ENCODE results near the gene PIK3CD. TPM values are rescaled to one million over a fixed set of nuclear protein-coding genes. Genes with fewer than 3 reads are reported as not detected.

PIK3CD gene
- total and polyA plus RNA-seq, 2 donors: 15.1 to 30.4 TPM

GRCh38 chr1:9630331-9631111, 21.0 kb upstream of the PIK3CD start:
- Histone ChIP-seq H3K4me1 (ENCODE audit: control insufficient read depth in 2 of 2, insufficient read depth in 2 of 2, low read length in 2 of 2) (peaks cover 23 to 59% of the 10 kb centered on the region in 2 donors), H3K27ac (ENCODE audit: low read depth in 1 of 2, low read length in 1 of 2) (peak overlapping the region; percentile 94 to 96), H3K27me3 (ENCODE audit: control insufficient read depth in 2 of 2, insufficient read depth in 1 of 2, low read length in 1 of 2) (peaks cover 0 to 14% of the 10 kb centered on the region in 2 donors), H3K9me3 (ENCODE audit: control insufficient read depth in 2 of 2, insufficient read depth in 1 of 2, low read length in 1 of 2) (no peaks in the 10 kb centered on the region), H3K4me3 (ENCODE audit: low read length in 2 of 2) (peak overlapping the region; percentile 55 to 74), H3K36me3 (ENCODE audit: control insufficient read depth in 2 of 2, insufficient read depth in 2 of 2, low read length in 1 of 2) (peaks cover 0 to 7% of the 10 kb centered on the region in 2 donors)
- WGBS: 36% methylated on average over 8 of the region's 8 CpGs
- DNase-seq (ENCODE audit: low read depth in 6 of 9, low spot score in 9 of 9): peak in 2 of 9 donors; percentile 35 to 64

GRCh38 chr1:9631613-9632012, 19.9 kb upstream of the PIK3CD start:
- Histone ChIP-seq H3K36me3 (ENCODE audit: control insufficient read depth in 2 of 2, insufficient read depth in 2 of 2, low read length in 1 of 2) (peaks cover 0 to 7% of the 10 kb centered on the region in 2 donors), H3K27ac (ENCODE audit: low read depth in 1 of 2, low read length in 1 of 2) (peak overlapping the region in 1 of 2 donors; percentile 11), H3K27me3 (ENCODE audit: control insufficient read depth in 2 of 2, insufficient read depth in 1 of 2, low read length in 1 of 2) (peaks cover 0 to 5% of the 10 kb centered on the region in 2 donors), H3K9me3 (ENCODE audit: control insufficient read depth in 2 of 2, insufficient read depth in 1 of 2, low read length in 1 of 2) (no peaks in the 10 kb centered on the region), H3K4me3 (ENCODE audit: low read length in 2 of 2) (no peak overlapping the region), H3K4me1 (ENCODE audit: control insufficient read depth in 2 of 2, insufficient read depth in 2 of 2, low read length in 2 of 2) (peaks cover 25 to 56% of the 10 kb centered on the region in 2 donors)
- 94% methylated on average over 3 of the region's 3 CpGs for WGBS
- DNase-seq (ENCODE audit: low read depth in 6 of 9, low spot score in 9 of 9): no peak

GRCh38 chr1:9633493-9633892, 18.0 kb upstream of the PIK3CD start:
- Histone ChIP-seq H3K36me3 (ENCODE audit: control insufficient read depth in 2 of 2, insufficient read depth in 2 of 2, low read length in 1 of 2) (peaks cover 0 to 7% of the 10 kb centered on the region in 2 donors), H3K4me1 (ENCODE audit: control insufficient read depth in 2 of 2, insufficient read depth in 2 of 2, low read length in 2 of 2) (peaks cover 18 to 41% of the 10 kb centered on the region in 2 donors), H3K9me3 (ENCODE audit: control insufficient read depth in 2 of 2, insufficient read depth in 1 of 2, low read length in 1 of 2) (peaks cover 0 to 7% of the 10 kb centered on the region in 2 donors), H3K27ac (ENCODE audit: low read depth in 1 of 2, low read length in 1 of 2) (no peak overlapping the region), H3K4me3 (ENCODE audit: low read length in 2 of 2) (no peak overlapping the region), H3K27me3 (ENCODE audit: control insufficient read depth in 2 of 2, insufficient read depth in 1 of 2, low read length in 1 of 2) (no peaks in the 10 kb centered on the region)
- DNase-seq (ENCODE audit: low read depth in 6 of 9, low spot score in 9 of 9): no peak
- WGBS: 96% methylated on average over 6 of the region's 6 CpGs

GRCh38 chr1:9634582-9634981, 16.9 kb upstream of the PIK3CD start:
- 95% methylated on average over 2 of the region's 2 CpGs for WGBS
- Histone ChIP-seq H3K4me1 (ENCODE audit: control insufficient read depth in 2 of 2, insufficient read depth in 2 of 2, low read length in 2 of 2) (peaks cover 14 to 41% of the 10 kb centered on the region in 2 donors), H3K4me3 (ENCODE audit: low read length in 2 of 2) (no peak overlapping the region), H3K36me3 (ENCODE audit: control insufficient read depth in 2 of 2, insufficient read depth in 2 of 2, low read length in 1 of 2) (peaks cover 0 to 7% of the 10 kb centered on the region in 2 donors), H3K27me3 (ENCODE audit: control insufficient read depth in 2 of 2, insufficient read depth in 1 of 2, low read length in 1 of 2) (no peaks in the 10 kb centered on the region), H3K9me3 (ENCODE audit: control insufficient read depth in 2 of 2, insufficient read depth in 1 of 2, low read length in 1 of 2) (peaks cover 0 to 7% of the 10 kb centered on the region in 2 donors), H3K27ac (ENCODE audit: low read depth in 1 of 2, low read length in 1 of 2) (no peak overlapping the region)
- DNase-seq (ENCODE audit: low read depth in 6 of 9, low spot score in 9 of 9): no peak

GRCh38 chr1:9639227-9639626, 12.3 kb upstream of the PIK3CD start:
- Histone ChIP-seq H3K27ac (ENCODE audit: low read depth in 1 of 2, low read length in 1 of 2) (peak overlapping the region; percentile 63 to 71), H3K36me3 (ENCODE audit: control insufficient read depth in 2 of 2, insufficient read depth in 2 of 2, low read length in 1 of 2) (peaks cover 4 to 6% of the 10 kb centered on the region in 2 donors), H3K4me3 (ENCODE audit: low read length in 2 of 2) (no peak overlapping the region), H3K4me1 (ENCODE audit: control insufficient read depth in 2 of 2, insufficient read depth in 2 of 2, low read length in 2 of 2) (peaks cover 17 to 53% of the 10 kb centered on the region in 2 donors), H3K27me3 (ENCODE audit: control insufficient read depth in 2 of 2, insufficient read depth in 1 of 2, low read length in 1 of 2) (no peaks in the 10 kb centered on the region), H3K9me3 (ENCODE audit: control insufficient read depth in 2 of 2, insufficient read depth in 1 of 2, low read length in 1 of 2) (peaks cover 0 to 7% of the 10 kb centered on the region in 2 donors)
- peak in 2 of 9 donors; percentile 49 to 82 for DNase-seq (ENCODE audit: low read depth in 6 of 9, low spot score in 9 of 9)
- WGBS: 38% methylated on average over 6 of the region's 6 CpGs

GRCh38 chr1:9643351-9644256, 7.9 kb upstream of the PIK3CD start:
- no peak overlapping the region for H3K4me3 ChIP-seq (ENCODE audit: low read length in 2 of 2)
- H3K9me3 ChIP-seq (ENCODE audit: control insufficient read depth in 2 of 2, insufficient read depth in 1 of 2, low read length in 1 of 2): no peaks in the 10 kb centered on the region
- WGBS: 61% methylated on average over 8 of the region's 8 CpGs
- H3K27me3 ChIP-seq (ENCODE audit: control insufficient read depth in 2 of 2, insufficient read depth in 1 of 2, low read length in 1 of 2): no peaks in the 10 kb centered on the region
- H3K36me3 ChIP-seq (ENCODE audit: control insufficient read depth in 2 of 2, insufficient read depth in 2 of 2, low read length in 1 of 2): peaks cover 4% of the 10 kb centered on the region in 2 donors
- peak in 1 of 9 donors; percentile 33 for DNase-seq (ENCODE audit: low read depth in 6 of 9, low spot score in 9 of 9)
- peaks cover 16 to 51% of the 10 kb centered on the region in 2 donors for H3K4me1 ChIP-seq (ENCODE audit: control insufficient read depth in 2 of 2, insufficient read depth in 2 of 2, low read length in 2 of 2)
- peak overlapping the region; percentile 36 to 67 for H3K27ac ChIP-seq (ENCODE audit: low read depth in 1 of 2, low read length in 1 of 2)

- WGBS: 98% methylated on average over 13 of the region's 13 CpGs
- Histone ChIP-seq H3K27ac (ENCODE audit: low read depth in 1 of 2, low read length in 1 of 2) (no peak overlapping the region), H3K4me1 (ENCODE audit: control insufficient read depth in 2 of 2, insufficient read depth in 2 of 2, low read length in 2 of 2) (peaks cover 5 to 31% of the 10 kb centered on the region in 2 donors), H3K4me3 (ENCODE audit: low read length in 2 of 2) (no peak overlapping the region), H3K27me3 (ENCODE audit: control insufficient read depth in 2 of 2, insufficient read depth in 1 of 2, low read length in 1 of 2) (peaks cover 0 to 5% of the 10 kb centered on the region in 2 donors), H3K36me3 (ENCODE audit: control insufficient read depth in 2 of 2, insufficient read depth in 2 of 2, low read length in 1 of 2) (peaks cover 4% of the 10 kb centered on the region in 2 donors), H3K9me3 (ENCODE audit: control insufficient read depth in 2 of 2, insufficient read depth in 1 of 2, low read length in 1 of 2) (no peaks in the 10 kb centered on the region)
- DNase-seq (ENCODE audit: low read depth in 6 of 9, low spot score in 9 of 9): no peak
Observed at GRCh38 chr1:9646037-9646436, 5.5 kb upstream of the PIK3CD start.

GRCh38 chr1:9648171-9648570, 3.4 kb upstream of the PIK3CD start:
- no peaks in the 10 kb centered on the region for H3K36me3 ChIP-seq (ENCODE audit: control insufficient read depth in 2 of 2, insufficient read depth in 2 of 2, low read length in 1 of 2)
- no peak overlapping the region for H3K4me3 ChIP-seq (ENCODE audit: low read length in 2 of 2)
- peaks cover 0 to 21% of the 10 kb centered on the region in 2 donors for H3K27me3 ChIP-seq (ENCODE audit: control insufficient read depth in 2 of 2, insufficient read depth in 1 of 2, low read length in 1 of 2)
- peaks cover 7 to 34% of the 10 kb centered on the region in 2 donors for H3K4me1 ChIP-seq (ENCODE audit: control insufficient read depth in 2 of 2, insufficient read depth in 2 of 2, low read length in 2 of 2)
- 91% methylated on average over 10 of the region's 10 CpGs for WGBS
- peaks cover 0 to 8% of the 10 kb centered on the region in 2 donors for H3K9me3 ChIP-seq (ENCODE audit: control insufficient read depth in 2 of 2, insufficient read depth in 1 of 2, low read length in 1 of 2)
- no peak for DNase-seq (ENCODE audit: low read depth in 6 of 9, low spot score in 9 of 9)
- no peak overlapping the region for H3K27ac ChIP-seq (ENCODE audit: low read depth in 1 of 2, low read length in 1 of 2)

Measured in thymus (tissue), 11 donors.